Activated naive CD4-positive, alpha-beta T cell treated with anti-CD3 and anti-CD28 coated beads, Interleukin-2, amount 10 ng/mL, durations not matched to agents 7 days and 5 days (primary cell): Measurements from ENCODE around the gene CUL2.

Experiments used
- CTCF ChIA-PET: fragments of 350-600 bp; sonication (Branson Sonifier 250); formaldehyde crosslinking; loops from one replicate; lab custom pipeline; 2021; ENCODE audit warnings: antibody characterized with exemption; lab: Charles Lee
- DNase-seq: peaks from one replicate; pipeline ENCODE4 v3.0.0-alpha.2; 2020
- H3K27ac Mint-ChIP-seq: one replicate; pipeline ENCODE4 v1.8.0; 2021; ENCODE audit warnings: mild to moderate bottlenecking, moderate library complexity, mixed read lengths
- H3K27me3 Mint-ChIP-seq: one replicate; pipeline ENCODE4 v1.8.0; 2021; ENCODE audit warnings: mild to moderate bottlenecking, mixed read lengths
- H3K36me3 Mint-ChIP-seq: one replicate; pipeline ENCODE4 v1.8.0; 2021; ENCODE audit warnings: mixed read lengths
- H3K4me1 Mint-ChIP-seq: one replicate; pipeline ENCODE4 v1.8.0; 2021; ENCODE audit warnings: mixed read lengths
- H3K4me3 Mint-ChIP-seq: one replicate; pipeline ENCODE4 v1.8.0; 2021; ENCODE audit warnings: mild to moderate bottlenecking, moderate library complexity, mixed read lengths
- H3K9me3 Mint-ChIP-seq: one replicate; pipeline ENCODE4 v1.8.0; 2021; ENCODE audit warnings: mixed read lengths

The CUL2 gene

GRCh38 chr10:35025916-35026315, 64.2 kb downstream of the CUL2 start:
- peak overlapping the region; percentile 2 for H3K27ac Mint-ChIP-seq
- no peaks in the 10 kb centered on the region for H3K9me3 Mint-ChIP-seq
- no peak for DNase-seq
- CTCF ChIA-PET = interaction anchor here (0.9 to 3.6 kb wide), 4 partner anchors 8 to 31 kb away, joined by 3 to 22 read pairs (median 4); no protein-coding TSS in a partner anchor
- no peak overlapping the region for H3K4me3 Mint-ChIP-seq
- no peaks in the 10 kb centered on the region for H3K4me1 Mint-ChIP-seq
- H3K27me3 Mint-ChIP-seq = no peaks in the 10 kb centered on the region
- H3K36me3 Mint-ChIP-seq = peaks cover 41% of the 10 kb centered on the region

- no peak overlapping the region for H3K27ac Mint-ChIP-seq
- no peaks in the 10 kb centered on the region for H3K27me3 Mint-ChIP-seq
- H3K36me3 Mint-ChIP-seq = peaks cover 40% of the 10 kb centered on the region
- no peak for DNase-seq
- H3K4me3 Mint-ChIP-seq = no peak overlapping the region
- no peaks in the 10 kb centered on the region for H3K4me1 Mint-ChIP-seq
- no peaks in the 10 kb centered on the region for H3K9me3 Mint-ChIP-seq
- CTCF ChIA-PET = no interaction called here
Observed at GRCh38 chr10:35020481-35020880, 69.7 kb downstream of the CUL2 start.

- Mint-ChIP-seq H3K27me3 (no peaks in the 10 kb centered on the region), H3K4me1 (no peaks in the 10 kb centered on the region), H3K27ac (no peak overlapping the region), H3K9me3 (no peaks in the 10 kb centered on the region), H3K36me3 (peaks cover 31% of the 10 kb centered on the region), H3K4me3 (no peak overlapping the region)
- no peak for DNase-seq
- CTCF ChIA-PET = interaction anchor here (3.3 kb wide), 1 partner anchor 24 kb away, joined by 10 read pairs; no protein-coding TSS in a partner anchor
Observed at GRCh38 chr10:35019041-35020024, 70.8 kb downstream of the CUL2 start.

GRCh38 chr10:35017608-35018007, 72.5 kb downstream of the CUL2 start:
- no peaks in the 10 kb centered on the region for H3K9me3 Mint-ChIP-seq
- CTCF ChIA-PET = interaction anchor here (0.6 to 3.3 kb wide), 3 partner anchors 9 to 22 kb away, joined by 3 to 10 read pairs (median 3); no protein-coding TSS in a partner anchor
- H3K36me3 Mint-ChIP-seq = peaks cover 31% of the 10 kb centered on the region
- H3K27ac Mint-ChIP-seq = no peak overlapping the region
- H3K27me3 Mint-ChIP-seq = no peaks in the 10 kb centered on the region
- no peak for DNase-seq
- H3K4me1 Mint-ChIP-seq = peaks cover 5% of the 10 kb centered on the region
- no peak overlapping the region for H3K4me3 Mint-ChIP-seq

GRCh38 chr10:35015843-35016408, 74.2 kb downstream of the CUL2 start:
- Mint-ChIP-seq H3K4me1 (peaks cover 17% of the 10 kb centered on the region), H3K9me3 (no peaks in the 10 kb centered on the region), H3K36me3 (peaks cover 32% of the 10 kb centered on the region), H3K27me3 (no peaks in the 10 kb centered on the region), H3K4me3 (no peak overlapping the region), H3K27ac (no peak overlapping the region)
- DNase-seq = no peak
- CTCF ChIA-PET = no interaction called here

GRCh38 chr10:35012781-35013180, 77.4 kb downstream of the CUL2 start:
- DNase-seq = no peak
- H3K36me3 Mint-ChIP-seq = peaks cover 44% of the 10 kb centered on the region
- H3K9me3 Mint-ChIP-seq = no peaks in the 10 kb centered on the region
- H3K4me1 Mint-ChIP-seq = peaks cover 17% of the 10 kb centered on the region
- H3K4me3 Mint-ChIP-seq = no peak overlapping the region
- no peaks in the 10 kb centered on the region for H3K27me3 Mint-ChIP-seq
- CTCF ChIA-PET = interaction anchor here (1.1 kb wide), 1 partner anchor 324 kb away, joined by 4 read pairs; no protein-coding TSS in a partner anchor
- H3K27ac Mint-ChIP-seq = peak overlapping the region; percentile 29

- CTCF ChIA-PET = interaction anchor here (1.1 kb wide), 1 partner anchor 323 kb away, joined by 4 read pairs; no protein-coding TSS in a partner anchor
- peaks cover 17% of the 10 kb centered on the region for H3K4me1 Mint-ChIP-seq
- H3K4me3 Mint-ChIP-seq = peak overlapping the region; percentile 12
- DNase-seq = peak; percentile 37
- H3K9me3 Mint-ChIP-seq = no peaks in the 10 kb centered on the region
- no peaks in the 10 kb centered on the region for H3K27me3 Mint-ChIP-seq
- peaks cover 39% of the 10 kb centered on the region for H3K36me3 Mint-ChIP-seq
- H3K27ac Mint-ChIP-seq = peak overlapping the region; percentile 81
Observed at GRCh38 chr10:35011771-35012191, 78.4 kb downstream of the CUL2 start.

- Mint-ChIP-seq H3K4me1 (peaks cover 15% of the 10 kb centered on the region), H3K9me3 (no peaks in the 10 kb centered on the region), H3K27me3 (no peaks in the 10 kb centered on the region), H3K36me3 (peaks cover 36% of the 10 kb centered on the region), H3K27ac (peak overlapping the region; percentile 65), H3K4me3 (no peak overlapping the region)
- no peak for DNase-seq
- CTCF ChIA-PET = no interaction called here
Observed at GRCh38 chr10:35007858-35008301, 82.3 kb downstream of the CUL2 start.

GRCh38 chr10:35006836-35007235, 83.3 kb downstream of the CUL2 start:
- Mint-ChIP-seq H3K4me3 (no peak overlapping the region), H3K27me3 (no peaks in the 10 kb centered on the region), H3K27ac (no peak overlapping the region), H3K9me3 (no peaks in the 10 kb centered on the region), H3K36me3 (peaks cover 28% of the 10 kb centered on the region), H3K4me1 (peaks cover 5% of the 10 kb centered on the region)
- CTCF ChIA-PET = interaction anchor here (1.3 kb wide), 1 partner anchor 12 kb away, joined by 3 read pairs; no protein-coding TSS in a partner anchor
- no peak for DNase-seq

- H3K27me3 Mint-ChIP-seq = no peaks in the 10 kb centered on the region
- no peak overlapping the region for H3K27ac Mint-ChIP-seq
- no peaks in the 10 kb centered on the region for H3K9me3 Mint-ChIP-seq
- peaks cover 24% of the 10 kb centered on the region for H3K36me3 Mint-ChIP-seq
- no peak overlapping the region for H3K4me3 Mint-ChIP-seq
- CTCF ChIA-PET = no interaction called here
- DNase-seq = no peak
- H3K4me1 Mint-ChIP-seq = no peaks in the 10 kb centered on the region
Observed at GRCh38 chr10:35005868-35006267, 84.3 kb downstream of the CUL2 start.

GRCh38 chr10:35004651-35005050, 85.5 kb downstream of the CUL2 start:
- Mint-ChIP-seq H3K27me3 (no peaks in the 10 kb centered on the region), H3K4me1 (no peaks in the 10 kb centered on the region), H3K36me3 (peaks cover 15% of the 10 kb centered on the region), H3K9me3 (no peaks in the 10 kb centered on the region), H3K4me3 (no peak overlapping the region), H3K27ac (no peak overlapping the region)
- no peak for DNase-seq
- CTCF ChIA-PET = interaction anchor here (1.8 kb wide), 1 partner anchor 10 kb away, joined by 6 read pairs; no protein-coding TSS in a partner anchor

GRCh38 chr10:35003906-35004305, 86.2 kb downstream of the CUL2 start:
- Mint-ChIP-seq H3K27me3 (no peaks in the 10 kb centered on the region), H3K27ac (no peak overlapping the region)
- CTCF ChIA-PET = interaction anchor here (1.8 kb wide), 1 partner anchor 9 kb away, joined by 6 read pairs; no protein-coding TSS in a partner anchor

GRCh38 chr10:35000936-35001335, 89.2 kb downstream of the CUL2 start:
- Mint-ChIP-seq H3K27me3 (no peaks in the 10 kb centered on the region), H3K4me1 (no peaks in the 10 kb centered on the region), H3K27ac (no peak overlapping the region), H3K9me3 (no peaks in the 10 kb centered on the region), H3K4me3 (no peak overlapping the region), H3K36me3 (peaks cover 5% of the 10 kb centered on the region)
- no peak for DNase-seq
- CTCF ChIA-PET = no interaction called here

More at GRCh38 chr10:35003906-35004305, 86.2 kb downstream of the CUL2 start:
- no peak for DNase-seq
- Mint-ChIP-seq H3K4me1 (no peaks in the 10 kb centered on the region), H3K36me3 (peaks cover 11% of the 10 kb centered on the region), H3K9me3 (no peaks in the 10 kb centered on the region), H3K4me3 (no peak overlapping the region)

- Mint-ChIP-seq H3K27me3 (no peaks in the 10 kb centered on the region), H3K4me1 (peaks cover 6% of the 10 kb centered on the region), H3K36me3 (no peaks in the 10 kb centered on the region), H3K9me3 (no peaks in the 10 kb centered on the region), H3K4me3 (no peak overlapping the region), H3K27ac (no peak overlapping the region)
- CTCF ChIA-PET = no interaction called here
- no peak for DNase-seq
Observed at GRCh38 chr10:34999532-34999931, 90.6 kb downstream of the CUL2 start.
